Astrocyte of the cerebellum (primary cell): ENCODE measurements around the gene CYSRT1.

ENCODE experiments used
- DNase-seq: peaks from one replicate; pipeline ENCODE4 v3.0.0-alpha.2; 2011; ENCODE audit warnings: low read depth
- H3K4me3 ChIP-seq: 2 replicates; pipeline ENCODE4 v1.5.1; 2011; ENCODE audit warnings: mild to moderate bottlenecking, low read depth, low read length, moderate library complexity
- in situ Hi-C: cut with HindIII; loops from 2 replicates; pipeline ENCODE4 v1.10.0; 2017; ENCODE audit warnings: low sequenced_read_pairs
- TF ChIP-seq, protein P1 (sequence below): IDR thresholded peaks from 2 replicates; pipeline ENCODE4 v1.5.1; 2012; ENCODE audit warnings: low read length, low read depth, moderate library complexity, mild to moderate bottlenecking; ENCODE audit errors: missing control alignments

The CYSRT1 gene

DNA sequence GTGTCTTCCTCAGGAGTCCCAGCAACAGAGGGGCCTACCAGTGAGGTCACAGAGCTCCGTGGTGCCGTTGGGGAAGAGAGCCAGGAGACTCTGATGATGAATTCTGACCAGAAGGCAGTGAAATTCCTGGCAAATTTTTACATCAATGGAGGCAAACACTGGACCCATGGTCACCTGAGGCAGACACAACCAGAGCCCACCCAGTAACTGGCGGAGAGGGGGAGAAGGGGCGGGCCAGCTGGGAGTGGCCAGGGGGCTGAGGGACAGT is 26.2 kb downstream of the CYSRT1 start, which contains the start of gene STPG3:
TSS of gene STPG3 (plus strand) at position 93 of the 268 bp plus-strand sequence. CDS start at position 94, 1 bp downstream.
- in situ Hi-C loops: no loop called here
- no peak within 1 kb of the TSS for H3K4me3 ChIP-seq
- no peak for DNase-seq
- TF ChIP-seq, protein P1, sequence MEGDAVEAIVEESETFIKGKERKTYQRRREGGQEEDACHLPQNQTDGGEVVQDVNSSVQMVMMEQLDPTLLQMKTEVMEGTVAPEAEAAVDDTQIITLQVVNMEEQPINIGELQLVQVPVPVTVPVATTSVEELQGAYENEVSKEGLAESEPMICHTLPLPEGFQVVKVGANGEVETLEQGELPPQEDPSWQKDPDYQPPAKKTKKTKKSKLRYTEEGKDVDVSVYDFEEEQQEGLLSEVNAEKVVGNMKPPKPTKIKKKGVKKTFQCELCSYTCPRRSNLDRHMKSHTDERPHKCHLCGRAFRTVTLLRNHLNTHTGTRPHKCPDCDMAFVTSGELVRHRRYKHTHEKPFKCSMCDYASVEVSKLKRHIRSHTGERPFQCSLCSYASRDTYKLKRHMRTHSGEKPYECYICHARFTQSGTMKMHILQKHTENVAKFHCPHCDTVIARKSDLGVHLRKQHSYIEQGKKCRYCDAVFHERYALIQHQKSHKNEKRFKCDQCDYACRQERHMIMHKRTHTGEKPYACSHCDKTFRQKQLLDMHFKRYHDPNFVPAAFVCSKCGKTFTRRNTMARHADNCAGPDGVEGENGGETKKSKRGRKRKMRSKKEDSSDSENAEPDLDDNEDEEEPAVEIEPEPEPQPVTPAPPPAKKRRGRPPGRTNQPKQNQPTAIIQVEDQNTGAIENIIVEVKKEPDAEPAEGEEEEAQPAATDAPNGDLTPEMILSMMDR: no peak

DNA sequence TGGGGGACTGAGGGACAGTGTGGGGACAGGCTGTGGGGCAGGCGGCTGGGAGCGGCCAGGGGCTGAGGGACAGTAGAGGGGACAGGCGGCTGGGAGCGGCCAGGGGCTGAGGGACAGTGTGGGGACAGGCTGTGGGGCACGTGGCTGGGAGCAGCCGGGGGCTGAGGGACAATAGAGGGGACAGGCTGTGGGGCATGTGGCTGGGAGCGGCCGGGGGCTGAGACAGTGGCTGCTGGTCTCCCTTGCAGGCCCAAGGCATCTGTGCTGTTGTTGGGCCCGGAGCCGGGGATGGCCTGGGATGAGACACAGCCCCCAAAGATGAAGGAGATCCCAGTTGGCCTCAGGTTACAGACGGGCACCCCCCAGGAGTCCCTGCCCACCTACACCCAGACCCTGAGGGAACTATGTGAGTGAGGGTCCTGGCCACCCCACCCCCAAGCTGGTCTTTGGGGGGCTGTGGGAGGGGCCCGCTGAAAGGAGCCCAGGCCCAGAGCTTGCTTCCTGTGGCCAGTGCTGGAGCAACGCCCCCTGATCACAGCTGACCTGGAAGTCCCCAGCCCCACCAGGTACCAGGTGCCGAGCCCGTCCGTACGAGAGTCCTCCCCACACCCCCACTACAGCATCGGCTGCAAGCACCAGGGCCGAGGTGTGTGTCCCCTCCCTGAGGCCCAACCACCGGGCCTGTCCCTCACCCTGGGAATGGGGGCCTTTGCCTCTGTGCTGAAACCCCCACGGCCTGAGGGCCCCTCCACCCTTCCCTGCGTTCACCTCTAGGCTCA is 26.7 kb downstream of the CYSRT1 start:
- DNase-seq: no peak
- in situ Hi-C loops: no loop called here
- H3K4me3 ChIP-seq: no peak overlapping the region
- TF ChIP-seq, protein P1: no peak

DNA sequence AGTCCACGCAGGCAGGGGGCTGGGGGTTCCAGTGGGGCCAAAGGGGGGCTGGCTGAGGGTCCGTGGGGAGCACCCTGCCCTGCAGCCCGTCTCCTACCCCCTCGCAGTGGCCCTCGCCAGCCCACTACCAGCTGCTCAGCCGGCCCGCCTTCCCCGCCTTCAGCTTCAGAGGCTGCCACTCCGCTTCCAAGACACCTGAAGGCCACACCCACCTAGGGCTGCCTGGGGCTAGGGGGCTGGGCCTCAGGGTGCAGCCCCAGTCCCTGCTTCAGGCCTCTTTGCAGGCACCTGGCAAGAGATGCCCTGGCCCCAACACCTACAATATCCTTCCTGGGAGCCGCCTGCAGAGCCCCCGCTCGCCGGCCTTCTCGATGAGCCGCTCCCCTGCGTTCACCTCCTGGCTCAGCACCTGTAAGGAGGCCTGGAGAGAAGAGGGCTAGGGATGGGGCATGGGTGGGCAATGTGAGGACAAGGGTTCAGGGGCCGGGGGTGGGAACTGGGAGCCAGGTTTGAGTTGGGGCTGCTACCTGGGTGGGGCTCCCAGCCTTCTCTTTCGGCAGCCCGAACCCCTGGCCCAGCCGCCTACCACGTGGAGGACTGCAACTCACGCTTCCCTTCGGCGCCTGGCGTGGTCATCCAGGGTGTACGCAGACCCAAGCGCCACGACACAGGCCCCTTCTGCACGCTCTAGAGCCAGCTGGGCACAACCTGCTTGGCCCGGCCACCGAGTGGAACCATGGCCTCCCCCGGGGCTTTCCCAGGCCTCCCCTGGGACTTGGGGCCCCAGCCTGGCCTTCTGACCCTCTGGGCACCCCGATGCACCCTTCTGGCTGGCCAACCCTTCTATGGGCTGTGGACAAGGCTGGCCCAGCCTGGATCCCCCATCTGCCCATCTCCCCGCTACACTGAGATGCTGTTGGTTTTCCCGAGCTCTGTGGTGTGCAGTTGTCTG is 27.9 kb downstream of the CYSRT1 start:
- H3K4me3 ChIP-seq: no peak overlapping the region
- TF ChIP-seq, protein P1: no peak
- DNase-seq: no peak
- in situ Hi-C loops: no loop called here

GRCh38 chr9:137253717-137254623 is 29.0 kb downstream of the CYSRT1 start:
- in situ Hi-C loops: no loop called here
- TF ChIP-seq, protein P1: no peak
- no peak for DNase-seq
- peak overlapping the region; percentile 95 for H3K4me3 ChIP-seq

DNA sequence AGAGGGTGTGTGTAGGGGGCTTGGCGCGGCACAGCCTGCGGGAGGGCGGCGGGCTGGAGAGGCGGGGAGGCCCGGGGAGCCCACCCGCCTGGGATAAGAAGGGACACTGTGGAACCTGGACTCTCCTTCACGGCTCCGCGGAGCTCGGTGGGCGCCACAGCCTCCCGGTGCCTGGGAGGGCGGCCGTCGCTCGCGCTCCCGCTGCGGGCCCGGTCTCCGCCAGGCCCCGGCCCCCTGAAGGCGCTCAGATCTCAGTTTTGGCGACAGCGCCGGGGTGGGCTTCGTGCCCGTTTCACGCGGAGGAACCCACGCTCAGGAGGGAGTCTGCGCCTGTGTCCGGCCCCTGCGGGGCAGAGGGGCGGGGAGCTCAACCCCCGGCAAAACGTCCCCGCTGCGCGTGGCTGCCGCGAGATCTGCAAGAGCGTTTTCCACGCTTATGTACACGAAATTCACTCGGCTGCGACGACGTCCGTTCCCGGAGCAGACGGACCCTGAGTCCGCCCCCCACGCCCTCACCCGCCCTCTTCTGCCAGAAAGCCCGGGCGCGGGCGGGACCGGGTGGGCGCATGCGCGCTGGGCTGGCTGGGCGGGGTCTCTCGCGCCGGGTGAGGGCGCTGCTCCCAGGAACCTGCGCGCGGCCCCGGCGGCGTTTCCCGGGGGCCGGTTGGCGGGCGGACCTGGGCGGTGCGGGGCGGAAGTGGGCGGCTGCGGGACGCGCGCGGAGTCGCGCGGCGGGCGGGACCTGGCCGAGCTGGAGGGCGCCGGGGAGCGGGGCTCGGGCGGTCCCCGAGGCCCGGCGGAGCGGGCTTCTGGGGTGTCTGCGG is 29.9 kb downstream of the CYSRT1 start, which contains the start of gene NELFB:
TSS of gene NELFB (plus strand) at position 704 of the 824 bp plus-strand sequence.
- TF ChIP-seq, protein P1: no peak
- in situ Hi-C loops: no loop called here
- DNase-seq: peak; percentile 54
- peak within 1 kb of the TSS; percentile 95 for H3K4me3 ChIP-seq
